CD4-positive, alpha-beta memory T cell (primary cell): ENCODE measurements around the gene ICOS. TPM values are rescaled to one million over a fixed set of nuclear protein-coding genes. Genes with fewer than 3 reads are reported as not detected.

Experiments
- CTCF ChIA-PET: fragments of 350-600 bp; sonication (Branson Sonifier 250); formaldehyde crosslinking; loops from one replicate; lab custom pipeline; 2021; ENCODE audit warnings: inconsistent platforms; ENCODE audit not compliant: partially characterized antibody; lab: Charles Lee
- POLR2A ChIA-PET: fragments of 350-600 bp; sonication (Branson Sonifier 250); formaldehyde crosslinking; loops from one replicate; lab custom pipeline; 2021; ENCODE audit not compliant: partially characterized antibody; lab: Charles Lee
- DNase-seq, 5 donors: peaks; one replicate each; pipeline versions ENCODE4 v3.0.0 to v3.0.0-alpha.2; 2020 to 2022; ENCODE audit warnings: mixed read lengths in 1 of 5
- H3K27ac ChIP-seq: one replicate; pipeline ENCODE4 v1.7.0; 2013; ENCODE audit warnings: low read depth, low read length
- H3K27me3 ChIP-seq: 2 replicates; pipeline ENCODE4 v1.7.0; 2013; ENCODE audit warnings: mild to moderate bottlenecking, low read length, moderate library complexity; ENCODE audit not compliant: insufficient read depth
- H3K36me3 ChIP-seq: 2 replicates; pipeline ENCODE4 v1.7.0; 2013; ENCODE audit warnings: mild to moderate bottlenecking, low read length, moderate library complexity; ENCODE audit not compliant: insufficient read depth
- H3K4me1 ChIP-seq: 2 replicates; pipeline ENCODE4 v1.7.0; 2013; ENCODE audit warnings: mild to moderate bottlenecking, low read length, moderate library complexity; ENCODE audit not compliant: insufficient read depth
- H3K4me3 ChIP-seq, 2 donors: one replicate each; pipeline ENCODE4 v1.7.0; 2013; ENCODE audit warnings: low read length in 2 of 2, mild to moderate bottlenecking in 1 of 2
- H3K9me3 ChIP-seq, 2 donors: one replicate each; pipeline ENCODE4 v1.7.0; 2013; ENCODE audit warnings: low read length in 2 of 2, control low read depth in 1 of 2; ENCODE audit not compliant: control insufficient read depth in 1 of 2
- H3K27ac Mint-ChIP-seq, 7 donors: one replicate each; pipeline ENCODE4 v1.8.0; 2020 to 2021; ENCODE audit warnings: mixed read lengths in 7 of 7, mild to moderate bottlenecking in 6 of 7, inconsistent platforms in 3 of 7, moderate library complexity in 3 of 7
- H3K27me3 Mint-ChIP-seq, 2 donors: one replicate each; pipeline ENCODE4 v1.8.0; 2020 to 2021; ENCODE audit warnings: mixed read lengths in 2 of 2
- H3K36me3 Mint-ChIP-seq, 2 donors: one replicate each; pipeline ENCODE4 v1.8.0; 2020 to 2021; ENCODE audit warnings: mixed read lengths in 2 of 2, inconsistent platforms in 1 of 2, mild to moderate bottlenecking in 1 of 2
- H3K4me1 Mint-ChIP-seq, 4 donors: one replicate each; pipeline ENCODE4 v1.8.0; 2020 to 2021; ENCODE audit warnings: mixed read lengths in 4 of 4, mild to moderate bottlenecking in 1 of 4
- H3K4me3 Mint-ChIP-seq, 8 donors: one replicate each; pipeline ENCODE4 v1.8.0; 2020 to 2021; ENCODE audit warnings: mixed read lengths in 8 of 8, mild to moderate bottlenecking in 7 of 8, moderate library complexity in 6 of 8, inconsistent platforms in 3 of 8
- H3K9me3 Mint-ChIP-seq, 8 donors: one replicate each; pipeline ENCODE4 v1.8.0; 2020 to 2021; ENCODE audit warnings: mixed read lengths in 8 of 8, mild to moderate bottlenecking in 5 of 8, inconsistent platforms in 3 of 8, moderate library complexity in 1 of 8
- intact Hi-C: fragments of 100-400 bp; cut with micrococcal nuclease; formaldehyde crosslinking; loops from one replicate; pipeline ENCODE4 v1.15.1; 2023
- polyA plus RNA-seq, 2 donors: library from polyadenylated mRNA; unstranded; fragments of 300-500 nt; fragmentation: Illumina TruSeq; gene quantifications; one replicate each; pipeline ENCODE4 v1.2.3, GENCODE V29; 2021
- total RNA-seq, 2 experiments: library from RNA; stranded (reverse); gene quantifications; one replicate each; pipeline ENCODE4 v1.2.3, GENCODE V29; 2021

Gene ICOS
- total and polyA plus RNA-seq, 4 experiments from 2014 or later, result 28.1 to 53.2 (median 41.0) TPM

DNA sequence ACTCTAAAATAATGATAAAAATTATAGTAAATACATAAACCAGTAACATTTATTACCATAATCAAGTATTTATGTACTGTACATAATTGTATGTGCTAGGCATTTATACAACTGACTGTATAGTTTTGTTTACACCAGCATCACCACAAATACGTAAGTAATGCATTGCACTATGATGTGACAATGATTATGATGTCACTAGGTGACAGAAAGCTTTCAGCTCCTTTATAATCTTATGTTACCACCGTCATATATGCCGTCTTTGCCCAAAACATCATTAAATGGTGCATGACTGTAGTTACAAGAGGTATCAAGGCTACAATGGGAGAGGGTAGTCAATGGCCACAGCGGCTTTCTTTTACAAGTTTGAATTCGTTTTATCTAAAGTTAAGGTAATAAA lies 60.1 kb downstream of the ICOS start:
- Histone ChIP-seq H3K4me3 (no peak overlapping the region), H3K9me3 (no peaks in the 10 kb centered on the region), H3K4me1 (peaks cover 91% of the 10 kb centered on the region), H3K27ac (no peak overlapping the region), H3K36me3 (no peaks in the 10 kb centered on the region), H3K27me3 (no peaks in the 10 kb centered on the region)
- Mint-ChIP-seq H3K4me3 (no peak overlapping the region), H3K9me3 (peaks cover 0 to 1% (median 0%) of the 10 kb centered on the region in 8 donors), H3K27me3 (no peaks in the 10 kb centered on the region), H3K36me3 (peaks cover 0 to 3% of the 10 kb centered on the region in 2 donors), H3K4me1 (peaks cover 48 to 56% (median 53%) of the 10 kb centered on the region in 4 donors), H3K27ac (peak overlapping the region in 2 of 7 donors; percentile 17 to 69)
- POLR2A ChIA-PET, result interaction anchor here (0.6 to 1.7 kb wide), 2 partner anchors 10 to 30 kb away, joined by 3 to 8 read pairs; no protein-coding TSS in a partner anchor
- CTCF ChIA-PET, result interaction anchor here (1.1 to 1.9 kb wide), 2 partner anchors 9 to 68 kb away, joined by 3 to 4 read pairs; no protein-coding TSS in a partner anchor
- intact Hi-C loops, result no loop called here
- DNase-seq, result no peak

- ChIA-PET POLR2A (no interaction called here), CTCF (interaction anchor here (1.9 kb wide), 1 partner anchor 10 kb away, joined by 4 read pairs; no protein-coding TSS in a partner anchor)
- Histone ChIP-seq H3K4me3 (no peak overlapping the region), H3K27ac (no peak overlapping the region), H3K9me3 (no peaks in the 10 kb centered on the region), H3K4me1 (peaks cover 92% of the 10 kb centered on the region), H3K27me3 (no peaks in the 10 kb centered on the region), H3K36me3 (no peaks in the 10 kb centered on the region)
- H3K27ac Mint-ChIP-seq, result peak overlapping the region in 6 of 7 donors; percentile 25 to 88 (median 74)
- peaks cover 0 to 5% (median 0%) of the 10 kb centered on the region in 8 donors for H3K9me3 Mint-ChIP-seq
- H3K36me3 Mint-ChIP-seq, result peaks cover 0 to 3% of the 10 kb centered on the region in 2 donors
- intact Hi-C loops, result no loop called here
- no peaks in the 10 kb centered on the region for H3K27me3 Mint-ChIP-seq
- peaks cover 56 to 62% (median 61%) of the 10 kb centered on the region in 4 donors for H3K4me1 Mint-ChIP-seq
- peak overlapping the region in 7 of 8 donors; percentile 44 to 81 (median 63) for H3K4me3 Mint-ChIP-seq
- DNase-seq, result no peak
Measured at GRCh38 chr2:203997481-203997880, 60.9 kb downstream of the ICOS start.

- POLR2A ChIA-PET, result interaction anchor here (1.0 to 2.3 kb wide), 6 partner anchors 11 to 63 kb away, joined by 3 to 9 read pairs (median 4); no protein-coding TSS in a partner anchor
- intact Hi-C loops, result no loop called here
- Mint-ChIP-seq H3K27ac (peak overlapping the region; percentile 51 to 91 (median 81)), H3K36me3 (peaks cover 0 to 3% of the 10 kb centered on the region in 2 donors), H3K4me1 (peaks cover 63 to 69% (median 67%) of the 10 kb centered on the region in 4 donors), H3K9me3 (peaks cover 0 to 5% (median 0%) of the 10 kb centered on the region in 8 donors), H3K27me3 (no peaks in the 10 kb centered on the region), H3K4me3 (peak overlapping the region in 7 of 8 donors; percentile 44 to 81 (median 63))
- peak overlapping the region; percentile 3 for H3K27ac ChIP-seq
- H3K4me1 ChIP-seq, result peaks cover 92% of the 10 kb centered on the region
- no peaks in the 10 kb centered on the region for H3K9me3 ChIP-seq
- no peak for DNase-seq
- no peaks in the 10 kb centered on the region for H3K27me3 ChIP-seq
- CTCF ChIA-PET, result interaction anchor here (1.7 kb wide), 1 partner anchor 11 kb away, joined by 6 read pairs; no protein-coding TSS in a partner anchor
- H3K4me3 ChIP-seq, result no peak overlapping the region
- no peaks in the 10 kb centered on the region for H3K36me3 ChIP-seq
Measured at GRCh38 chr2:203997980-203998809, 61.6 kb downstream of the ICOS start.

- Mint-ChIP-seq H3K36me3 (peaks cover 0 to 2% of the 10 kb centered on the region in 2 donors), H3K9me3 (peaks cover 0 to 5% (median 0%) of the 10 kb centered on the region in 8 donors), H3K27me3 (no peaks in the 10 kb centered on the region), H3K4me1 (peaks cover 77 to 86% (median 79%) of the 10 kb centered on the region in 4 donors), H3K4me3 (peak overlapping the region in 7 of 8 donors; percentile 26 to 78 (median 76)), H3K27ac (peak overlapping the region; percentile 68 to 94 (median 88))
- no peak overlapping the region for H3K4me3 ChIP-seq
- intact Hi-C loops, result loop anchor here (5.0 kb wide), 1 partner anchor 63 kb away; the partner anchor contains the start of gene ICOS
- CTCF ChIA-PET, result interaction anchor here (1.0 to 3.2 kb wide), 7 partner anchors 13 to 107 kb away, joined by 3 to 14 read pairs (median 5); no protein-coding TSS in a partner anchor
- H3K4me1 ChIP-seq, result peaks cover 92% of the 10 kb centered on the region
- H3K36me3 ChIP-seq, result no peaks in the 10 kb centered on the region
- H3K27me3 ChIP-seq, result no peaks in the 10 kb centered on the region
- peak overlapping the region; percentile 11 for H3K27ac ChIP-seq
- H3K9me3 ChIP-seq, result no peaks in the 10 kb centered on the region
- POLR2A ChIA-PET, result interaction anchor here (0.7 to 2.3 kb wide), 14 partner anchors 10 to 67 kb away, joined by 3 to 13 read pairs (median 6); partner anchors contain the start of gene ICOS
- no peak for DNase-seq
Measured at GRCh38 chr2:203999835-204000234, 63.3 kb downstream of the ICOS start.

DNA sequence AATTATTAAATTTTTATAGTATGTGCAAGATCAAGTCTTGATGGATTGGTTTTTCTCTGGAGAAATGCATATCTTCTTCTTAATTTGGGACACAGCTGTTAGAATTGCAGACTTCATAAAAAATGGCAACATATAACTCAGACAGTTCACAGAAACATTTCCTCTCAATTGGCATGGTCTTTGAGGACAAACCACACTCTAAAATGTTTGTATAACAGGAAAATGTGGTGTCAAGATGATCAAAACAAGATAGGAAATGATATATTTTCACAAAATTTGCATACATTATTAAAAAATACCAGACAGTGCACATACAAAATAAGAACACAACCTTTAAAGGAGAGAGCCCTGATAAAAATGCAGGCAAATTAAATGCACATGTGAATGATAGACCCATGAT lies 63.9 kb downstream of the ICOS start:
- Histone ChIP-seq H3K27ac (peak overlapping the region; percentile 11), H3K36me3 (no peaks in the 10 kb centered on the region), H3K9me3 (no peaks in the 10 kb centered on the region), H3K27me3 (no peaks in the 10 kb centered on the region), H3K4me3 (no peak overlapping the region), H3K4me1 (peaks cover 92% of the 10 kb centered on the region)
- Mint-ChIP-seq H3K9me3 (peaks cover 0 to 5% (median 0%) of the 10 kb centered on the region in 8 donors), H3K27ac (peak overlapping the region; percentile 20 to 91 (median 81)), H3K4me3 (peak overlapping the region; percentile 26 to 78 (median 74)), H3K27me3 (no peaks in the 10 kb centered on the region), H3K4me1 (peaks cover 79 to 91% (median 85%) of the 10 kb centered on the region in 4 donors), H3K36me3 (no peaks in the 10 kb centered on the region)
- ChIA-PET POLR2A (interaction anchor here (0.7 to 2.3 kb wide), 14 partner anchors 10 to 68 kb away, joined by 3 to 13 read pairs (median 6); partner anchors contain the start of gene ICOS), CTCF (interaction anchor here (1.0 to 3.2 kb wide), 6 partner anchors 13 to 66 kb away, joined by 3 to 14 read pairs (median 6); no protein-coding TSS in a partner anchor)
- intact Hi-C loops, result loop anchor here (5.0 kb wide), 1 partner anchor 63 kb away; the partner anchor contains the start of gene ICOS
- peak in 4 of 5 donors; percentile 32 to 57 (median 48) for DNase-seq

GRCh38 chr2:204003276-204003990 lies 66.9 kb downstream of the ICOS start:
- Mint-ChIP-seq H3K27ac (peak overlapping the region in 3 of 7 donors; percentile 4 to 71 (median 28)), H3K27me3 (no peaks in the 10 kb centered on the region), H3K9me3 (peaks cover 0 to 8% (median 2%) of the 10 kb centered on the region in 8 donors), H3K4me3 (peak overlapping the region in 4 of 8 donors; percentile 9 to 64 (median 42)), H3K36me3 (peaks cover 0 to 4% of the 10 kb centered on the region in 2 donors), H3K4me1 (peaks cover 80 to 99% (median 90%) of the 10 kb centered on the region in 4 donors)
- no peaks in the 10 kb centered on the region for H3K27me3 ChIP-seq
- no peaks in the 10 kb centered on the region for H3K36me3 ChIP-seq
- CTCF ChIA-PET, result interaction anchor here (1.4 to 2.1 kb wide), 3 partner anchors 9 to 60 kb away, joined by 3 to 6 read pairs (median 5); no protein-coding TSS in a partner anchor
- no peaks in the 10 kb centered on the region for H3K9me3 ChIP-seq
- H3K4me3 ChIP-seq, result no peak overlapping the region
- H3K27ac ChIP-seq, result no peak overlapping the region
- peaks cover 88% of the 10 kb centered on the region for H3K4me1 ChIP-seq
- intact Hi-C loops, result loop anchor here (5.0 kb wide), 1 partner anchor 66 kb away; the partner anchor contains the start of gene ICOS
- POLR2A ChIA-PET, result interaction anchor here (1.0 to 2.3 kb wide), 7 partner anchors 9 to 65 kb away, joined by 3 to 12 read pairs (median 4); no protein-coding TSS in a partner anchor
- no peak for DNase-seq
